PC-9 (cell line): ENCODE measurements around the gene TBCE.

Experiments
- CTCF ChIP-seq: fragments of 200-600 bp; sonication (generic); conservative IDR thresholded peaks from 2 replicates; pipeline ENCODE4 v1.6.1; 2017; ENCODE audit warnings: mixed run types, antibody characterized with exemption, mild to moderate bottlenecking, moderate library complexity
- EZH2 ChIP-seq: fragments of 200-600 bp; sonication (generic); IDR thresholded peaks from 2 replicates; pipeline ENCODE4 v1.8.0; 2017; ENCODE audit warnings: antibody characterized with exemption, low read depth

GRCh38 chr1:235331401-235331800 is 35.8 kb upstream of the TBCE start:
- TF ChIP-seq CTCF: no peak
- TF ChIP-seq EZH2: no peak
